HG03378 (cell line): ENCODE results near the gene ARPC1B.
"Not testable (repeated sequence)": the region's sequence is repeated elsewhere in the genome, so short reads cannot be mapped to it uniquely, and the experiment has no call there.

Source experiments
- ATAC-seq: cut with Tn5 transposase; IDR thresholded peaks from one replicate; pipeline ENCODE4 v1.9.1; 2021; ENCODE audit warnings: mild to moderate bottlenecking, moderate library complexity; ENCODE audit not compliant: unreplicated experiment

Gene ARPC1B

GRCh38 chr7:99374111-99375064 is at the start of gene ARPC1B:
TSS of gene ARPC1B (plus strand) at chr7:99374730. CDS start at chr7:99385715, 10,985 bp downstream.
- ATAC-seq, result peak; percentile 38

- no peak for ATAC-seq
These were observed 49.5 kb upstream of the ARPC1B start for GRCh38 chr7:99325001-99325493.

- peak; percentile 74 for ATAC-seq
These were observed 48.7 kb upstream of the ARPC1B start, which contains the start of gene ARPC1A for GRCh38 chr7:99325592-99326407. TSS of gene ARPC1A (plus strand) at chr7:99325898. CDS start at chr7:99333354, 7,456 bp downstream.

DNA sequence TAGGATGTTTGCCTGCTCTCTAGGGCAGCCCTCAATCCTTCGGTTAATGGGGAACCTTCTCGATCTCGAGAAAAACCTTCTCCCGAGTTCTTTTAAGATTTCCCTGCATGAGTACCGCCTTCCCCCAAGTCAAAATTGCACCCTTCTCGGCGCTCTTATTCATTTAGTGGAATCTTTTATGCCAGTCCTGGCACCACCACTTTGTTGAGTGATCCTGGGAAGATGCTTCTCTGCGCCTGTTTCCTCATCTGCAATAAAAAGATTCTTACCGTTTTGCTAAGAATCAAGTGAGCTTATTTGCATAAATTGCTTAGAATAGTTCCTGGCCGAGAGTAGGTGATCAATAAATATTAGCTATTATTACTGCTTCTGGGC is 48.1 kb upstream of the ARPC1B start:
- ATAC-seq, result no peak

DNA sequence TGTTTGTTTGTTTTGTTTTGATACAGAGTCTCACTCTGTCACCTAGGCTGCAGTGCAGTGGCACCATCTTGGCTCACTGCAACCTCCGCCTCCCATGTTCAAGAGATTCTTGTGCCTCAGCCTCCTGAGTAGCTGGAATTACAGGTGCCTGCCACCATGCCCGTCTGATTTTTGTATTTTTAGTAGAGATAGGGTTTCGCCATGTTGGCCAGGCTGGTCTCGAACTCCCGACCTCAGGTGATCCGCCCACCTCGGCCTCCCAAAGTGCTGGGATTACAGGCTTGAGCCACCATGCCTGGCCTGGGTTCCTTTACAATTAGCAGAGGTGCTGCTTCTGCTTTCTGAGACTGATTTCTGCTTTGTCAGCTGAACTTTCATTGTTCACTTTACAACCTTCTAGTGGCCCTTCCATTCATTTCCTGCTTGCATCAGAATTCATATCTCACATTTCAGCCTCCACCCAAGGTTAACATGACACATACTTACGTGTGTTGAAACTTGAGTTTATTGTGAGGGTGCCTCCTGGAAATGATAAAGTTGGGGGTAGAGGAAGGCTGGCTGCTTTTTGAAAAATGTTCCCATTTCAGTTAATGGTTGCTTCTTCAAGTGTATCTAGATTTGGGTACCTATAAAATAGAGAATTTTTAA is 44.1 kb upstream of the ARPC1B start:
- not testable (repeated sequence) for ATAC-seq

DNA sequence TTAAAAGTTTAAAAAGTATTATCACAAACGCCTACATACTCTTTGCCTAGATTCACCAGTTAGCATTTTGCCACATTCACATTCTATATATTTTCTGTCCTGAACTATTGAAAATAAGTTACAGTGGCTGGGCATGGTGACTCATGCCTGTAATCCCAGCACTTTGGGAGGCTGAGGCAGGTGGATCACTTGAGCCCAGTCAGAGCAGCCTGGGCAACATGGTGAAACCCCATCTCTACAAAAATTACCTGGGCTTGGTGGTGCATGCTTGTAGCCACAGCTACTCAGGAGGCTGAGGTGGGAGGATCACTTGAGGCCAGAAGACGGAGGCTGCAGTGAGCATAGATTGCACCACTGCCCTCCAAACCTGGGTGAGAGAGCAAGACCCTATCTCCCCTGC is 43.5 kb upstream of the ARPC1B start:
- ATAC-seq, result no peak

- ATAC-seq, result no peak
These were observed 34.9 kb upstream of the ARPC1B start for GRCh38 chr7:99339595-99339994.

- no peak for ATAC-seq
These were observed 33.9 kb upstream of the ARPC1B start for GRCh38 chr7:99340659-99341058.

- no peak for ATAC-seq
These were observed 30.4 kb upstream of the ARPC1B start for GRCh38 chr7:99344061-99344647.

GRCh38 chr7:99350641-99351040 is 23.9 kb upstream of the ARPC1B start:
- not testable (repeated sequence) for ATAC-seq

DNA sequence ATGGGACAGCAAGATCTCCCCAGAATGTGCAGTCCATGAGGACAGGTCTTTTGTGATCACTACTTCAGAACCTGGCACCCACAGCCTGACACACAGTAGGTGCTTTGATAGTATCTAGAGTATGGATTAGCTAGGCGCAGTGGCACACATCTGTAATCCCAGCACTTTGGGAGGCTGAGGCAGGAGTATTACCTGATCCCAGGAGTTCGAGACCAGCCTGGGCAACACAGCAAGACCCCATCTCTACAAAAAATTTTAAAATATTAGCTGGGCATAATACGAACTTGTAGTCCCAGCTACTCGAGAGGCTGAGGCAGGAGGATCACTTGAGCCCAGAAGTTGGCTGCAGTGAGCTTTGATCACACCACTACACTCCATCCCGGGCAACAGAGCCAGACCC is 22.3 kb upstream of the ARPC1B start:
- no peak for ATAC-seq

DNA sequence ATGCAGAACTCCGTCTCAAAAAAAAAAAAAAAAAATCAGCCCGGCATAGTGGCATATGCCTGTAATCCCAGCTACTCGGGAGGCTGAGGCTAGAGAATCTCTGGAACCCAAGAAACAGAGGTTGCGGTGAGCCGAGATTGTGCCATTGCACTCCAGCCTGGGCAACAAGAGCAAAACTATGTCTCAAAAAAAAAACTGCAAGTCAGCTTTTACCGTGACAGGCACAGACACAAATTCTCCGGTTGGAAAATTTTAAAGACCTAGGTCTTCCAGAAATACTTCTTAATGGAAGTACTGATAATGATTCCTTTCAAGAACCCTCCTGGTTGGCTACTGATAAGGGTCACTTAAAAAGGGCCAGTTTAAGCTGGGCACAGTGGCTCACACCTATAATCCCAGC is 19.4 kb upstream of the ARPC1B start:
- no peak for ATAC-seq

GRCh38 chr7:99357701-99358490 is 16.6 kb upstream of the ARPC1B start:
- no peak for ATAC-seq

DNA sequence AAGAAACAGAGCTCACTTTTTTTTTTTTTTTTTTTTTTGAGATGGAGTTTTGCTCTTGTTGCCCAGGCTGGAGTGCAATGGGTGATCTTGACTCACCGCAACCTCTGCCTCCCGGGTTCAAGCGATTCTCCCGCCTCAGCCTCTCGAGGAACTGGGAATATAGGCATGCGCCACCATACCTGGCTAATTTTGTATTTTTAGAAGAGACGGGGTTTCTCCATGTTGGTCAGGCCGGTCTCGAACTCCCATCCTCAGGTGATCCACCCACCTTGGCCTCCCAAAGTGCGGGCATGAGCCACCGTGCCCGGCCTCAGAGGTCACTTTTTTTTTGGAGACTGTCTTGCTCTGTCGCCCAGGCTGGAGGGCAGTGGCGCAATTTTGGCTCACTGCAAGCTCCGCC is 16.0 kb upstream of the ARPC1B start:
- not testable (repeated sequence) for ATAC-seq

DNA sequence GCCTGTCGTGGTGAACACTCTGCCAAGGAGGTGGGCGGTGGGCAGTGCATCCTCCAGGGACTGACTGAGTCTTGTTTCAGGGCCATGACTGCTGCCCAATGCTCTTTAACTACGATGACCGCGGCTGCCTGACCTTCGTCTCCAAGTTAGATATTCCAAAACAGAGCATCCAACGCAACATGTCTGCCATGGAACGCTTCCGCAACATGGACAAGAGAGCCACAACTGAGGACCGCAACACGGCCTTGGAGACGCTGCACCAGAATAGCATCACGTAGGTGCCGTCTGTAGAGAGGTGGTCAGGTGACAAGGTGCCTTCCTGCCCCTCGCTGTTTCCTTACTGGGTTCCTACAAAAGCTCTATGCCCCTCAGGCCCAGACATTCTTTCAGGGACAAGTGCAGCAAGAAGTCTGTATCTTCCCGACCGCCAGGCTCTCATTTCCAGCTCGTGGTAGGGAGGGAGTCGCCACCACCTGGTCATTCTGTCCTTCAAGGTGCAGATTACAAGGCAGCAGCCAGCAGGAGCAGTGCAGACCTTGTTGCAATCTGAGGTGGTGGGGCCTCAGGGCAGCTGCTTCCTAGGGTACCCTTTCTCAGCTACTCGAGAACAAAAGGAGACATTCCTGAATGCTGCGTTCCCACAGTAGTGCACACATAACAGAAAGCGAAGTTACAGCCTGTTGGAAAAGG is 14.9 kb upstream of the ARPC1B start:
- no peak for ATAC-seq

DNA sequence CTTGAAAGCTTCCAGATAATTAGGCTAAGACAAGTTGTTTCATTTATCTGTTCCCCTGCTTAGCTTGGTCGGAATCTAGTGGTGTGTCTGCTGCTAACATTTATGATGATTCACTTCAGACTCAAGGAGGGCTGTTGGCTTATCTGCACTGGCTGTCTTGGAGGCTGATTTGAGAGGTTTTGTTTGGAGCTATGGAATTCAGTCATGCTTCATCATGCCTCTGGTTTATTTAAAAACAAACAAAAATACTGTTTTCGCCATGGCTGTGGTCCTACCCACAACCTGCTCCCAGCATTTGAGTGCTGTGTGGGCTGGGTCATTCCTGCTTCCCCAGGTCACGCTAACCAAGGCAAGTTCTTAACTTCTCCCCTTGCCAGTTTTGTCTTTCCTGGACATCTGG is 11.7 kb upstream of the ARPC1B start:
- no peak for ATAC-seq

GRCh38 chr7:99363286-99363685 is 11.2 kb upstream of the ARPC1B start:
- ATAC-seq, result no peak

DNA sequence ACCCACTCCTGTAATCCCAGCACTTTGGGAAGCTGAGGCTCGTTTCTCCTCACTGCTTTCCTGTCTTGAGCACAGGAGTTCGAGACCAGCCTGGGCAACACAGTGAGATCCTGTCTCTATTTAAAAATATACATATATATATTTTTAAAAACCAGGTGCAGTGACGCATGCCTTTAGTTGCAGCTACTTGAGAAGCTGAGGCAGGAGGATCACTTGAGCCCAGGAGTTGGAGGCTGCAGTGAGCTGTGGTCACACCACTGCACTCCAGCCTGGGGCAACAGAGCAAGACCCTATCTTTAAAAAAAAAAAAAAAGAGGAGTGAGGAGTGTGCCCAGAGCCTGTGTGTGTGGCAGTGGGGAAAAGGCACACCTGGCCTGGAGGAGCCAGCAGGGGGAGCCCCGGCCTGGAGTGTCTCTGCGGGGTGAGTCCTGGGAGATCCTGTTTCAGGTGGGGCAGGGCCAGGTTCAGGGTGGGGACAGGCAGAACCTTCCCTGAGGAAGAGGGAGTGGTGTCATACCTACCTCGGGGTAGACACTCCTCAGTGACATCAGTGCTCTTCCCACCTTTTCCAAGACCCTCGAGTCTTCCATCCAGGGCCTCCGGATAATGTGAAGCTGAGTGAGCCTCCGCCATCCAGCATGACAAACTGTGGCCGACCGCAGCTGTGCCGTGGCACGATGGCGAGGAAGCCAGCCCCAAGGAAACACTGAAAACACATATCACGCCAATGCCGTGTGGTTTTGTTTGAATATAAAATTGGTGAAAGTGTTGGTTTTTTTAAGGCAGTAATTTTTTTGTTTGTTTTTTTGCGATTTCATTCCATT is 9.0 kb upstream of the ARPC1B start:
- ATAC-seq, result no peak
